GM23338 (cell line): ENCODE results near the gene PKNOX2. TPM values are rescaled to one million over a fixed set of nuclear protein-coding genes. Genes with fewer than 3 reads are reported as not detected.

Source experiments
- ATAC-seq: fragments of 200-7000 bp; cut with Tn5 transposase; 3 replicates; pipeline ENCODE4 v1.9.1; 2020
- DNase-seq: peaks from one replicate; pipeline ENCODE4 v3.0.0-alpha.2; 2015; ENCODE audit warnings: low spot score
- H2AFZ ChIP-seq: fragments of 200-600 bp; sonication (generic); 2 replicates; pipeline ENCODE4 v1.8.0; 2016; ENCODE audit warnings: antibody characterized with exemption, mild to moderate bottlenecking, moderate library complexity
- H3F3A ChIP-seq: fragments of 200-600 bp; sonication (generic); replicated peaks from 2 replicates; pipeline ENCODE4 v1.8.0; 2017; ENCODE audit warnings: antibody characterized with exemption, mixed run types, low read depth
- H3K27ac ChIP-seq: fragments of 200-600 bp; sonication (generic); 2 replicates; pipeline ENCODE4 v1.6.1; 2016; ENCODE audit warnings: low read depth
- H3K27me3 ChIP-seq: fragments of 200-600 bp; sonication (generic); 2 replicates; pipeline ENCODE4 v1.8.0; 2016; ENCODE audit warnings: mild to moderate bottlenecking, mixed run types, moderate library complexity; ENCODE audit not compliant: insufficient read depth
- H3K36me3 ChIP-seq: fragments of 200-600 bp; sonication (generic); 2 replicates; pipeline ENCODE4 v1.8.0; 2016; ENCODE audit warnings: mild to moderate bottlenecking; ENCODE audit not compliant: insufficient read depth
- H3K4me1 ChIP-seq: fragments of 200-600 bp; sonication (generic); 2 replicates; pipeline ENCODE4 v1.8.0; 2016; ENCODE audit warnings: mild to moderate bottlenecking, moderate library complexity; ENCODE audit not compliant: insufficient read depth
- H3K4me2 ChIP-seq: fragments of 200-600 bp; sonication (generic); 2 replicates; pipeline ENCODE4 v1.7.1; 2017; ENCODE audit warnings: mixed run types
- H3K4me3 ChIP-seq: fragments of 200-600 bp; sonication (generic); 2 replicates; pipeline ENCODE4 v1.6.1; 2016; ENCODE audit warnings: mixed run types
- H3K79me2 ChIP-seq: fragments of 200-600 bp; sonication (generic); replicated peaks from 2 replicates; pipeline ENCODE4 v1.8.0; 2017; ENCODE audit warnings: mild to moderate bottlenecking; ENCODE audit not compliant: insufficient read depth
- H3K9me2 ChIP-seq: fragments of 200-600 bp; sonication (generic); 2 replicates; pipeline ENCODE4 v1.8.0; 2017; ENCODE audit not compliant: insufficient read depth
- H4K20me1 ChIP-seq: fragments of 200-600 bp; sonication (generic); replicated peaks from 2 replicates; pipeline ENCODE4 v1.8.0; 2017; ENCODE audit warnings: mild to moderate bottlenecking; ENCODE audit not compliant: insufficient read depth
- H3K27ac Mint-ChIP-seq: 2 replicates; pipeline ENCODE4 v1.8.0; 2020; ENCODE audit warnings: inconsistent platforms, mild to moderate bottlenecking, moderate library complexity, mixed read lengths
- H3K27me3 Mint-ChIP-seq: 3 replicates; pipeline ENCODE4 v1.8.0; 2022; ENCODE audit warnings: low read depth, mild to moderate bottlenecking, moderate library complexity, mixed read lengths, inconsistent platforms; ENCODE audit not compliant: insufficient read depth, poor library complexity
- H3K36me3 Mint-ChIP-seq: 3 replicates; pipeline ENCODE4 v1.8.0; 2021; ENCODE audit warnings: low read depth, mild to moderate bottlenecking, inconsistent platforms, moderate library complexity, mixed read lengths
- H3K4me1 Mint-ChIP-seq: 3 replicates; pipeline ENCODE4 v1.8.0; 2020; ENCODE audit warnings: mild to moderate bottlenecking, inconsistent platforms, mixed read lengths
- H3K4me3 Mint-ChIP-seq: 3 replicates; pipeline ENCODE4 v1.8.0; 2021; ENCODE audit warnings: moderate library complexity, mild to moderate bottlenecking, inconsistent platforms, mixed read lengths
- H3K9me3 Mint-ChIP-seq: 3 replicates; pipeline ENCODE4 v1.8.0; 2020; ENCODE audit warnings: moderate library complexity, mild to moderate bottlenecking, inconsistent platforms, mixed read lengths
- CREB1 ChIP-seq: fragments of 250-450 bp; sonication (Bioruptor Pico); IDR thresholded peaks from 2 replicates; pipeline ENCODE4 v1.5.0; 2020; ENCODE audit warnings: low read depth, mild to moderate bottlenecking, moderate library complexity
- EZH2 ChIP-seq: fragments of 200-600 bp; sonication (generic); IDR thresholded peaks from one replicate; pipeline ENCODE4 v1.8.0; 2017; ENCODE audit warnings: antibody characterized with exemption, mild to moderate bottlenecking, low read depth; ENCODE audit not compliant: unreplicated experiment
- EZH2phosphoT487 ChIP-seq: fragments of 200-600 bp; sonication (generic); IDR thresholded peaks from one replicate; pipeline ENCODE4 v1.8.1; 2018; ENCODE audit warnings: antibody characterized with exemption; ENCODE audit not compliant: unreplicated experiment
- JUNB ChIP-seq: IDR thresholded peaks from one replicate; pipeline ENCODE4 v1.6.1; 2016; ENCODE audit warnings: antibody characterized with exemption; ENCODE audit not compliant: unreplicated experiment
- NANOG ChIP-seq: IDR thresholded peaks from 2 replicates; pipeline ENCODE4 v1.6.1; 2016; ENCODE audit warnings: antibody characterized with exemption, borderline replicate concordance
- POLR2AphosphoS5 ChIP-seq: IDR thresholded peaks from 2 replicates; pipeline ENCODE4 v1.6.1; 2016; ENCODE audit warnings: antibody characterized with exemption, low read depth
- STAT1 ChIP-seq: IDR thresholded peaks from one replicate; pipeline ENCODE4 v1.6.1; 2016; ENCODE audit warnings: antibody characterized with exemption; ENCODE audit not compliant: unreplicated experiment
- ZNF114 ChIP-seq: fragments of 250-450 bp; sonication (Bioruptor Pico); IDR thresholded peaks from 2 replicates; pipeline ENCODE4 v1.5.0; 2020; ENCODE audit warnings: mild to moderate bottlenecking, moderate library complexity
- ZNF331 ChIP-seq: fragments of 250-450 bp; sonication (Bioruptor Pico); IDR thresholded peaks from 2 replicates; pipeline ENCODE4 v1.5.0; 2020; ENCODE audit warnings: low read depth, mild to moderate bottlenecking, moderate library complexity
- ZNF462 ChIP-seq: fragments of 250-450 bp; sonication (Bioruptor Pico); IDR thresholded peaks from 2 replicates; pipeline ENCODE4 v1.5.0; 2020; ENCODE audit warnings: mild to moderate bottlenecking, moderate library complexity
- polyA plus RNA-seq: library from polyadenylated mRNA; unstranded; fragments of >200 nt; fragmentation: Nextera tagmentation; extraction: Ambion mirVana; gene quantifications from 2 replicates; pipeline ENCODE4 v1.2.1, GENCODE V29; 2016
- total RNA-seq: library from RNA; depleted of rRNA; stranded (reverse); fragments of >200 nt; shearing (Covaris generic); gene quantifications from 2 replicates; pipeline ENCODE4 v1.2.3, GENCODE V29; 2014
- TF ChIP-seq, protein P1 (sequence below), 2 experiments: fragments of 200-600 bp in 1 of 2; sonication (generic) in 1 of 2; conservative IDR thresholded peaks; 2 replicates each; pipeline versions ENCODE4 v1.5.1 to v1.6.1; 2016 to 2017; ENCODE audit warnings: antibody characterized with exemption in 2 of 2, low read depth in 2 of 2, mild to moderate bottlenecking in 2 of 2, moderate library complexity in 1 of 2
- TF ChIP-seq, protein P2 (sequence below): IDR thresholded peaks from 2 replicates; pipeline ENCODE4 v1.6.1; 2016; ENCODE audit warnings: antibody characterized with exemption

The PKNOX2 gene
- total and polyA plus RNA-seq, 2 experiments from 2014 or later, result 0.42 to 0.83 TPM

- TF ChIP-seq ZNF462, result no peak
- TF ChIP-seq ZNF331 (CRISPR knock-in tag), result no peak
- no peak for TF ChIP-seq POLR2AphosphoS5
Measured at GRCh38 chr11:125372911-125373310, 208.4 kb downstream of the PKNOX2 start (continued).

- no peak for ATAC-seq
- peaks cover 8% of the 10 kb centered on the region; the same call in 1 of the 2 replicates for H3F3A ChIP-seq
- no peak overlapping the region for H2AFZ ChIP-seq
- Mint-ChIP-seq H3K4me3 (no peak overlapping the region), H3K36me3 (no peaks in the 10 kb centered on the region; the same call in 2 of the 3 replicates), H3K9me3 (no peaks in the 10 kb centered on the region), H3K27ac (0 out of 2 replicates have a peak overlapping the region, but pooled peaks have one; percentile 54), H3K27me3 (peaks cover 17% of the 10 kb centered on the region), H3K4me1 (peaks cover 55% of the 10 kb centered on the region)
- no peak overlapping the region for H3K27ac ChIP-seq
- H3K27me3 ChIP-seq, result no peaks in the 10 kb centered on the region
- no peak overlapping the region for H3K4me3 ChIP-seq
- no peak overlapping the region for H3K4me2 ChIP-seq
- DNase-seq, result no peak
- no peaks in the 10 kb centered on the region for H4K20me1 ChIP-seq
- H3K4me1 ChIP-seq, result peaks cover 28% of the 10 kb centered on the region
- H3K36me3 ChIP-seq, result no peaks in the 10 kb centered on the region
- H3K79me2 ChIP-seq, result no peaks in the 10 kb centered on the region
- H3K9me2 ChIP-seq, result 0 out of 2 replicates have a peak, but pooled peaks cover 7% of the 10 kb centered on the region
- TF ChIP-seq JUNB, result no peak
- TF ChIP-seq EZH2, result no peak
- no peak for TF ChIP-seq STAT1
- TF ChIP-seq EZH2phosphoT487, result no peak
- TF ChIP-seq ZNF114, result no peak
- TF ChIP-seq NANOG, result no peak
- TF ChIP-seq CREB1 (CRISPR knock-in tag), result no peak
- no peak for TF ChIP-seq ZNF331 (CRISPR knock-in tag)
- TF ChIP-seq POLR2AphosphoS5, result no peak
- TF ChIP-seq, protein P1, sequence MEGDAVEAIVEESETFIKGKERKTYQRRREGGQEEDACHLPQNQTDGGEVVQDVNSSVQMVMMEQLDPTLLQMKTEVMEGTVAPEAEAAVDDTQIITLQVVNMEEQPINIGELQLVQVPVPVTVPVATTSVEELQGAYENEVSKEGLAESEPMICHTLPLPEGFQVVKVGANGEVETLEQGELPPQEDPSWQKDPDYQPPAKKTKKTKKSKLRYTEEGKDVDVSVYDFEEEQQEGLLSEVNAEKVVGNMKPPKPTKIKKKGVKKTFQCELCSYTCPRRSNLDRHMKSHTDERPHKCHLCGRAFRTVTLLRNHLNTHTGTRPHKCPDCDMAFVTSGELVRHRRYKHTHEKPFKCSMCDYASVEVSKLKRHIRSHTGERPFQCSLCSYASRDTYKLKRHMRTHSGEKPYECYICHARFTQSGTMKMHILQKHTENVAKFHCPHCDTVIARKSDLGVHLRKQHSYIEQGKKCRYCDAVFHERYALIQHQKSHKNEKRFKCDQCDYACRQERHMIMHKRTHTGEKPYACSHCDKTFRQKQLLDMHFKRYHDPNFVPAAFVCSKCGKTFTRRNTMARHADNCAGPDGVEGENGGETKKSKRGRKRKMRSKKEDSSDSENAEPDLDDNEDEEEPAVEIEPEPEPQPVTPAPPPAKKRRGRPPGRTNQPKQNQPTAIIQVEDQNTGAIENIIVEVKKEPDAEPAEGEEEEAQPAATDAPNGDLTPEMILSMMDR (conservative IDR thresholded peaks at IDR 0.05; ENCODE audit: low read depth in 2 of 2), result no peak
- TF ChIP-seq, protein P2, sequence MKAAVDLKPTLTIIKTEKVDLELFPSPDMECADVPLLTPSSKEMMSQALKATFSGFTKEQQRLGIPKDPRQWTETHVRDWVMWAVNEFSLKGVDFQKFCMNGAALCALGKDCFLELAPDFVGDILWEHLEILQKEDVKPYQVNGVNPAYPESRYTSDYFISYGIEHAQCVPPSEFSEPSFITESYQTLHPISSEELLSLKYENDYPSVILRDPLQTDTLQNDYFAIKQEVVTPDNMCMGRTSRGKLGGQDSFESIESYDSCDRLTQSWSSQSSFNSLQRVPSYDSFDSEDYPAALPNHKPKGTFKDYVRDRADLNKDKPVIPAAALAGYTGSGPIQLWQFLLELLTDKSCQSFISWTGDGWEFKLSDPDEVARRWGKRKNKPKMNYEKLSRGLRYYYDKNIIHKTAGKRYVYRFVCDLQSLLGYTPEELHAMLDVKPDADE, result no peak
Measured at GRCh38 chr11:125373426-125374391, 209.2 kb downstream of the PKNOX2 start.
